BE2C (cell line): ENCODE measurements around the gene DNAJC13.

Experiments used
- DNase-seq: peaks from one replicate; pipeline ENCODE4 v3.0.0-alpha.2; 2020
- H3K27me3 ChIP-seq: fragments of 250-450 bp; sonication (Bioruptor Pico); 2 replicates; pipeline ENCODE4 v1.5.1; 2020; ENCODE audit warnings: mild to moderate bottlenecking
- H3K36me3 ChIP-seq: fragments of 250-450 bp; sonication (Bioruptor Pico); 2 replicates; pipeline ENCODE4 v1.5.1; 2020; ENCODE audit warnings: mild to moderate bottlenecking
- H3K4me1 ChIP-seq: fragments of 250-450 bp; sonication (Bioruptor Pico); 2 replicates; pipeline ENCODE4 v1.5.1; 2020
- H3K4me3 ChIP-seq: 2 replicates; pipeline ENCODE4 v1.5.1; 2011; ENCODE audit warnings: low read depth, low read length
- H3K9me3 ChIP-seq: fragments of 250-450 bp; sonication (Bioruptor Pico); 2 replicates; pipeline ENCODE4 v1.5.1; 2020
- CTCF ChIP-seq: IDR thresholded peaks from 2 replicates; pipeline ENCODE4 v1.5.1; 2012; ENCODE audit warnings: mild to moderate bottlenecking, low read depth, low read length

The DNAJC13 gene

GRCh38 chr3:132416161-132416560 lies 1.1 kb upstream of the DNAJC13 start:
- H3K4me3 ChIP-seq = no peak overlapping the region
- H3K27me3 ChIP-seq = no peaks in the 10 kb centered on the region
- H3K4me1 ChIP-seq = no peaks in the 10 kb centered on the region
- no peaks in the 10 kb centered on the region for H3K36me3 ChIP-seq
- H3K9me3 ChIP-seq = no peaks in the 10 kb centered on the region
- DNase-seq = no peak
- TF ChIP-seq CTCF = no peak

DNA sequence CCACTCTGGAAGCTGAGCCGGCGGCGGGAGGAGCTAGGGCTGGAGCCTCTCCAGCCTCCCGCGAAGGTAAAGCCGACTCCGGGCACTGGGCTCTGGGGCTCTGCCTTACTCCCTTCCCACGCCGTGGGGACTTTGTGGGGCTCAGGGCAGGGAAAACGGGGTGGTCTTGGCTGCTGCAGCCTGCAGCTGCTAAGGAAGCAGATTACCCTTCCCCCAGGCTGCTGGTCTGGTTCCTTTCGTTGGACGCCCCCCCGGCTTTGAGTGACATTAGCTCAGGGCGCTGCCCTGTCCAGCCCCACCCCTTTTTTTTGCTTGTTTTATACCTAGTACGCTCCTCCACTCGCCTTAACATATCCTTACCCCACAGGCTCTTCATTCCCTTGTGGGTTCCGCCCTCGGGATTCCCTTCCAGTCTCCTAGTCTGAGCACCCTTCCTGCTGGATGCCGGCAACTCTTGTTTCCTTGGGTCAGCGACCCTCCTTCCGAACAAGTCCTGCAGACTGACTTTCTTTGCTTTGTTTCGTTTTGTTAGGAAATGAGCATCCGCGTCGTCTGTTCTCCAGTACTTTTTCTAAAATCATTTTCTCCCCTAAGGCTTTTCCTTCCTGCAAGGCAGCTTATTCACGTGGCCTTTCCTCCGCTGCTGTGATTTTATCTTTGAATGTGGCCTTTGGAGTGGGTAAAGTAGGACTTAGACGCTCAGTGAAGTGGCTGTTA lies 551 bp downstream of the DNAJC13 start:
- no peak for TF ChIP-seq CTCF
- peak overlapping the region; percentile 98 for H3K4me3 ChIP-seq
- no peaks in the 10 kb centered on the region for H3K4me1 ChIP-seq
- DNase-seq = peak; percentile 65
- H3K27me3 ChIP-seq = no peaks in the 10 kb centered on the region
- no peaks in the 10 kb centered on the region for H3K36me3 ChIP-seq
- H3K9me3 ChIP-seq = no peaks in the 10 kb centered on the region

GRCh38 chr3:132418916-132419315 lies 1.6 kb downstream of the DNAJC13 start:
- no peaks in the 10 kb centered on the region for H3K27me3 ChIP-seq
- DNase-seq = no peak
- no peaks in the 10 kb centered on the region for H3K36me3 ChIP-seq
- H3K4me1 ChIP-seq = peaks cover 6% of the 10 kb centered on the region
- H3K4me3 ChIP-seq = peak overlapping the region; percentile 98
- H3K9me3 ChIP-seq = no peaks in the 10 kb centered on the region
- TF ChIP-seq CTCF = no peak

DNA sequence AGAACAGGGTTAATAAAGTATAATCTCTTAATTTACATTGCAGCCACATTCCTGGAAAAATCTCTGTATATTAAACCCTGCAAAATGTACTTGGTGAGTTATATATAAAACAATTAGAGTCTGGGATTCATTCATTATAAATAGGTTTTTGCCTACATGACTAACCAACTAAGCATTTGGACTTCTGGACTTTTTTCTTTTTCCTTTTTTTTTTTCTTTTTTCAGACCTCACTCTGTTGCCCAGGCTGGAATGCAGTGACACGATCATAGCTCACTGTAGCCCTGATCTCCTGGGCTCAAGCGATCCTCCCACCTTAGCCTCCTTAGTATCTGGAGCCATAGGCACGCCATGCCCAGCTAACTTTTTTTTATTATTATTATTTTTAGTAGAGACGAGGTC lies 4.5 kb downstream of the DNAJC13 start:
- no peaks in the 10 kb centered on the region for H3K36me3 ChIP-seq
- DNase-seq = no peak
- H3K4me3 ChIP-seq = no peak overlapping the region
- no peaks in the 10 kb centered on the region for H3K9me3 ChIP-seq
- no peak for TF ChIP-seq CTCF
- H3K27me3 ChIP-seq = no peaks in the 10 kb centered on the region
- peaks cover 6% of the 10 kb centered on the region for H3K4me1 ChIP-seq

DNA sequence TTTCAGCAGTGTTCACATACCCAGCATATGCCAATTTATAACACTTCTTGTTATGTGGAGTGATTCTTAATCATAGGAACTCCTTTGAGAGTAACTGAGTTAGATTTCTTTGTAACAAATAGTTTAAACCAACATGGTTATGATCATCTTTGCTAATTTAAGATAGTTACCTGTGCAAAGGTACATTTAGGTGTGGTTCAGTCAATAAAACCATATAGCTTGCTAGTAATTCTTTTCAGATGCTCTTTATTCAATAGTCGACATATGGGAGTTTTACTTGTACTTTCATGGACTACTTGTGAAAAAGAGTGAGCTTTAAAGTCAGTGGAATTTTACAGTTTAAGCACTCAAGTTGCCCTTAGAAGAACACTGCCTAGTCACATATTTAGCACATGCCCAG lies 5.2 kb downstream of the DNAJC13 start:
- H3K27me3 ChIP-seq = no peaks in the 10 kb centered on the region

More for the DNA sequence above, 5.2 kb downstream of the DNAJC13 start:
- Histone ChIP-seq H3K36me3 (no peaks in the 10 kb centered on the region), H3K4me1 (peaks cover 6% of the 10 kb centered on the region), H3K9me3 (no peaks in the 10 kb centered on the region), H3K4me3 (no peak overlapping the region)
- no peak for DNase-seq
- no peak for TF ChIP-seq CTCF
